Hematopoietic multipotent progenitor cell treated with erythropoietin and hydrocortisone succinate and interleukin-3 and kit ligand, for 17 days (in vitro differentiated cells): ENCODE measurements around the gene OR12D2.
"Not testable (repeated sequence)": the region's sequence is repeated elsewhere in the genome, so short reads cannot be mapped to it uniquely, and the experiment has no call there.

Experiments used
- DNase-seq: peaks from one replicate; pipeline ENCODE4 v3.0.0-alpha.2; 2015; ENCODE audit warnings: low spot score

The OR12D2 gene

DNA sequence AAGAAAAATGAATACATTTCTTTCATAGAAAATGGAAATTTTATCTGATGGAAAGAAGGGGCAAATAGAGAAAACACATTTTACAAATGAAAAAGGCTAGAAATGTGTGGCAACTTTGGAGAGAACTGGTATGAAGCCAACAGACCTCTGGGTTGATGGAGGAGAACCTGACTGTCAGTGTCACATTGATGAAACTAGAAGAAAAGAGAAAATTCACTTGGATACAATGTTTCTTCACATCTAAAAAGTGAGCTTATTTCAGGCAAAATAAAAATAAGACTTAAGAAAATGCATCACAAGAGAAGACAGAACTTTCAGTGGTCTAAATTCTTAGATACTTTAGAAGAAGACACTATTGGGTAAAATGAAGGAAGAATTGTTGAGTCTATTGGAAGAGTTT is at the start of gene OR12D2:
Gene OR12D2, plus strand, starts transcription at position 301 of the 400 bp plus-strand sequence. CDS start 1,069 bp downstream, outside the sequence.
- no peak for DNase-seq

DNA sequence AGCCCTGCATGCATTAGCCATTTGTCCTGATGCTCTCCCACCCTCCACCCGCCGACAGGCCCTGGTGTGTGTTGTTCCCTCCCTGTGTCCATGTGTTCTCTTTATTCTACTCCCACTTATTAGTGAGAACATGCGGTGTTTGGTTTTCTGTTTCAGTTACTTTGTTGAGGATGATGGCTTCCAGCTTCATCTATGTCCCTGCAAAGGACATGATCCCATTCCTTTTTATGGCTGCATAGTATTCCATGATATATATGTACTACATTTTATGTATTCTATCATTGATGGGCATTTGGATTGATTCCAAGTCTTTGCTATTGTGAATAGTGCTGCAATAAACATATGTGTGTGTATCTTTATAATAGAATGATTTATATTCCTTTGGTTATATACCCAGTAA is 46.1 kb upstream of the OR12D2 start:
- not testable (repeated sequence) for DNase-seq

- DNase-seq, result no peak
Measured at GRCh38 chr6:29354980-29355379, 40.5 kb upstream of the OR12D2 start.

DNA sequence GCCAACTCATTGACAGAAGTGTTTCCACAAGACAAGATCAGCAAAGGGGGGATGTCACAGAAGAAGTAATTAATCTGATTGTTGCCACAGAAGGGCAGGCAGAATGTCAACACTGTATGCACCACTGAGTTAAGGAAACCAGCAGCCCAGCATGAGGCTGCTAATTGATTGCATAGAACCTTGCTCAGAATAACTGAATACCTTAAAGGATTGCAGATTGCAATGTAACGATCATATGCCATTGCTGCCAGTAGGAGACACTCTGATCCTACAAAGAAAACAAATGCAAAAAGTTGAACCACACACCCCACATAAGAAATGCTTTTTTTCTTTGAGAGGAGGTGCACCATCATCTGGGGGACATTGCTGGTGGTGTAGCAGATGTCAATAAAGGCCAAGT is 39.8 kb upstream of the OR12D2 start:
- DNase-seq, result no peak

DNA sequence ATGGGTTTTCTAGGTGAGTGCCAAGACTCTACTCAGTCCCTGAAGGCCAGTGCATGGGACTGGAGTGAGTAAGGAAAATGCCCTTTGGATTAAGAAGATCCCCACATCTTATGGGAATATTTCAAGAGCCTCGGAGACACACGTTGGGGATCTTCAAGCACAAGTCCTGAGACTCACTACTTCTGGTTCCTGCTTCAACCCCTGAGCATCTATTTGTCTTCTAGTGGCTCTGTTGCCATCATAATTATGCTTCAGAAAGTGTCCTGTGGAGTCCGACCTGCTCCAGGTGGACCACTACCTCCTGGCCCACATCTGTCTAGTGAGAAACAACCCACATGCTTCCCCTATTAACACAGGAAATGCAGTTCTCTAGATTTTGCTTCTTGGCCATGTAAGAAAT is 26.7 kb upstream of the OR12D2 start, which contains the start of gene OR5V1:
Gene OR5V1, minus strand, starts transcription at position 101 of the 400 bp plus-strand sequence. CDS start 12,670 bp downstream, outside the sequence.
- no peak for DNase-seq

GRCh38 chr6:29375191-29375590 is 20.2 kb upstream of the OR12D2 start, which contains the start of gene OR12D3:
OR12D3 (minus strand) TSS chr6:29375291; CDS start chr6:29375287, 4 bp downstream.
- no peak for DNase-seq

GRCh38 chr6:29376003-29376402 is 19.4 kb upstream of the OR12D2 start:
- no peak for DNase-seq

DNA sequence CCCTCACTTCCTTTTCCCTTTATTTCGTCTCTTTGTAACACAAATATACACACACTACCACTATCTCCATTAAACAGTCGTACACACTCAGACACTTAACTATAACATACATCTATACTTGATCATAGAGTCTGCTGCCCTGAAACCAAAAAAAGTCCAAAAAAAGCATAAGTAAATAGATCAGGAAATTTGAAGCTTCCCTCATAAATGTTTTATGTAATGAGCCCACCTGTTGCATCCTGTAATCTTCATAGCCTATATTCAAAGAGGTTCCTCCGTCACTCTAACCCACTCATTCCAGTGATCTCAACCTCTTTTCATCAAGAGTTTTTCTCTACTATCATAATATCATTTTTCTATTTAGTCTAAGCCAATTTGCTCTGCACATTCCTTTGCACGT is 6.9 kb upstream of the OR12D2 start:
- DNase-seq, result no peak

DNA sequence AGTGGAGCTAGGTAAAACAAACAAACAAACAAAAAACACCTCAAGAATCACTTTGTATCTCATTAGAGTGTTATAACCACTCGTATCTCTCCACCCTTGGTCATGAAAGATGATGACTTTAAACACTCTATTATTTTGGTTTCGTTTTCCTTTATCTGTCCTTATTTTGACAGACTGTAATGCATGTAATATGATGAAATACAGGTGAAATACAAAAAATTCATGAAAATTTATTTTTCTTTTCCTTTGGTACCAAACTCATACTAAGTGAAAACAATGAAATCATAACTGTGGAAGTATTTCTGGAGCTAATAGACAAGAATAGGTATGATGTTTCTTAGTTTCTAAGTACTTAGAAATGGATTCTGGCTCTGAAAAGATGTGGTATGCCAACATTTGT is 4.1 kb downstream of the OR12D2 start:
- DNase-seq, result no peak

DNA sequence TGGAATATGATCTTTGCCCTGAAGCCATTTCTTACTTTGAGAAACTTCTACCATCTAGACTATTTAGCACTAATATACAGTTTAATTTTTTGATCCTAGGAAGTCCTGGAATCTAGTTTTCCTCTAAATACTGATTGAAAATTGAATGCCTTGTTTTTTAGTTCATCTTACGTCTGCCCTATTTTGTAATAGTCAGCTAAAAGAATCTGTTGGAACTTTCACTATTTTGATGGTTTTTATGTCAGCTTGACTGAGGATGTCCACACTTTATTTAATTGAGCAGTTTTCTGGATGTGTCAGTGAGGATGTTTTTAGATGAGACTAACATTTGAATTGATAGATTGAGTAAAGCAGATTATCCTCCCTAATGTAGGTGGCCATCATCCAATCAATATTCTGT is 8.4 kb downstream of the OR12D2 start:
- DNase-seq, result no peak

- DNase-seq, result no peak
Measured at GRCh38 chr6:29414588-29414987, 19.2 kb downstream of the OR12D2 start, which contains the start of gene OR12D1. OR12D1 (plus strand) TSS chr6:29414928.

- DNase-seq, result no peak
Measured at GRCh38 chr6:29419516-29419915, 24.1 kb downstream of the OR12D2 start.

GRCh38 chr6:29424168-29424567 is 28.7 kb downstream of the OR12D2 start:
- no peak for DNase-seq

- no peak for DNase-seq
Measured at GRCh38 chr6:29424575-29424974, 29.1 kb downstream of the OR12D2 start.

DNA sequence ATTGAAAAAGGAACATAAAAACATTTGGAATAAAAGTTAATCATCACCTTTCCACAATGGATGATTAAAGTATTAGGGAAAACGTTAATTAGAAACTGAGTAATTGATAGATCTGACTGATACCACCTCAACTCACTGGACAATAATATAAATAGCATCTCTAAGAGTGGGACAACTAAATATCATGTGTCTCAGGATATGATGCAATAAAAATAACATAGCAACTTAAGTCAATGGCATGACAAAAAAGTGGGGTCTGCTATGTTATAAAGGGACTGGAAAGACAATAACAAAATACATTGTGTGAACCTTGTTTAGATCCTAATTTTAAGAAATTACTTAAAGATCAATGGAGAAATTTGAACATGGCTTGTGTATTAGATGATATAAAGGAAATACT is 29.6 kb downstream of the OR12D2 start:
- no peak for DNase-seq

DNA sequence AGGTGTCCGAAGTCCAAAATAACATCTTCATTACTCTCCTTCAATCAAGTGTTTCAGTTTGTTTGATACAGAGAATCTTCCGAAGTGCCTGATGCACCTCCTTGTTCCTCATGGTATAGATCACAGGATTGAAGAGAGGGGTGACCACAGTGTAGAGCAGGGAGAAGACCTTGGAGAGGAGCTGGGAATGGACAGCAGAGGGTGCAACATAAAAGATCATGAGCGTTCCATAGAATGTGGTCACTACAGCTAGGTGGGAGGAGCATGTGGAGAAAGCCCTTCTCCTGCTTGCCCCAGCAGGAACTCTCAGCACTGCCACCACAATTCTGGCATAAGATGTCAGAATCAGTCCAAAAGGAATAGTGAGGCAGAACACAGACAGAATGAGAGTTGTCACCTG is 31.2 kb downstream of the OR12D2 start:
- DNase-seq, result no peak

DNA sequence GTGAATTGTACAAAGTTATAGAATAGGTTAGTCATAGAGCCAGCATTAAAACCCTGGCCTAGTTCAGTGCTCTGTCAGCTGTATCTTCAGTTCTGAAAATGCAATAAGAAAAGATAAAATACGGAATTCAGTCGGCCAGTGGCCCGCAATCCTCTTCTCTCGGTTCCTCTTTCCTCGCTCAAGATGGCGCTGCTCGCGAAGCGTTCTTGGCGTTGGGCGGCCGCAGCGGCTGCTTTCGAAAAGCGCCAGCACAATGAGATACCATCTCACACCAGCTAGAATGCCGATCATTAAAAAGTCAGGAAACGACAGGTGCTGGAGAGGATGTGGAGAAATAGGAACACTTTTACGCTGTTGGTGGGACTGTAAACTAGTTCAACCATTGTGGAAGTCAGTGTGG is 41.3 kb downstream of the OR12D2 start:
- DNase-seq, result not testable (repeated sequence)

GRCh38 chr6:29439006-29439405 is 43.6 kb downstream of the OR12D2 start, which contains the start of gene OR10C1:
OR10C1 (plus strand) TSS chr6:29439306; CDS start chr6:29440016, 710 bp downstream.
- DNase-seq, result no peak

GRCh38 chr6:29442719-29443118 is 47.3 kb downstream of the OR12D2 start:
- no peak for DNase-seq

DNA sequence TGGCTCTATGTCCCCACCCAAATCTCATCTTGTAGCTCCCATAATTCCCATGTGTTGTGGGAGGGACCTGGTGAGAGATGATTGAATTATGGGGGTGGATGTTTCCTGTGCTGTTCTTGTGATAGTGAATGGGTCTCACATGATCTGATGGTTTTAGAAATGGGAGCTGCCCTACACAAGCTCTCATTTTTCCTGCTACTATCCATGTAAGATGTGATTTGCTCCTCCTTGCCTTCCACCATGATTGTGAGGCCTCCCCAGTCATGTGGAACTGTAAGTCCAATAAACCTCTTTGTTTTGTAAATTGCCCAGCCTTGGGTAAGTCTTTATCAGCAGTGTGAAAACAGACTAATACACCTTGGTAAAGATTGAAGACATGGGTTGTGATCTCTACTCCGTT is 48.6 kb downstream of the OR12D2 start:
- DNase-seq, result not testable (repeated sequence)
